Measurements from ENCODE around the gene L3MBTL4. TPM values are rescaled to one million over a fixed set of nuclear protein-coding genes. Genes with fewer than 3 reads are reported as not detected.

L3MBTL4 gene
- polyA plus RNA-seq, 1 of the 3 experiments (the other 2 are of a cell fraction), result 0.02 TPM

- Histone ChIP-seq H3K4me2 (no peak overlapping the region), H3K27ac (ENCODE audit: low read depth in 2 of 2, low read length in 1 of 2) (no peak overlapping the region), H4K20me1 (ENCODE audit: insufficient read depth) (no peaks in the 10 kb centered on the region), H3K9ac (no peak overlapping the region), H3K9me2 (no peaks in the 10 kb centered on the region), H3K27me3 (ENCODE audit: insufficient read depth) (no peaks in the 10 kb centered on the region), H3K4me1 (ENCODE audit: control insufficient read depth in 1 of 2, insufficient read depth in 2 of 2, low read depth in 1 of 2, low read length in 1 of 2) (peaks cover 0 to 4% of the 10 kb centered on the region in 2 experiments; a peak in 2 of 4 replicates), H3K4me3 (ENCODE audit: low read depth in 2 of 2, low read length in 1 of 2) (no peak overlapping the region), H3K9me3 (no peaks in the 10 kb centered on the region), H3K36me3 (replicated peaks in 1 of 2; ENCODE audit: control insufficient read depth in 1 of 2, insufficient read depth in 2 of 2, low read length in 1 of 2) (no peaks in the 10 kb centered on the region), H2AFZ (ENCODE audit: low read depth) (no peak overlapping the region), H3K79me2 (ENCODE audit: insufficient read depth) (no peaks in the 10 kb centered on the region), H3F3A (replicated peaks; ENCODE audit: insufficient read depth) (no peaks in the 10 kb centered on the region)
- ChIA-PET POLR2A (no interaction called here), CTCF (no interaction called here)
- WGBS (ENCODE audit: low lambda C conversion rate), result 32% methylated on average over 2 of the region's 2 CpGs
- no peak for DNase-seq
- TF ChIP-seq, protein P1, sequence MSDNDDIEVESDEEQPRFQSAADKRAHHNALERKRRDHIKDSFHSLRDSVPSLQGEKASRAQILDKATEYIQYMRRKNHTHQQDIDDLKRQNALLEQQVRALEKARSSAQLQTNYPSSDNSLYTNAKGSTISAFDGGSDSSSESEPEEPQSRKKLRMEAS (IDR thresholded peaks at IDR 0.05; ENCODE audit: low read depth), result no peak
- TF ChIP-seq, protein P2, sequence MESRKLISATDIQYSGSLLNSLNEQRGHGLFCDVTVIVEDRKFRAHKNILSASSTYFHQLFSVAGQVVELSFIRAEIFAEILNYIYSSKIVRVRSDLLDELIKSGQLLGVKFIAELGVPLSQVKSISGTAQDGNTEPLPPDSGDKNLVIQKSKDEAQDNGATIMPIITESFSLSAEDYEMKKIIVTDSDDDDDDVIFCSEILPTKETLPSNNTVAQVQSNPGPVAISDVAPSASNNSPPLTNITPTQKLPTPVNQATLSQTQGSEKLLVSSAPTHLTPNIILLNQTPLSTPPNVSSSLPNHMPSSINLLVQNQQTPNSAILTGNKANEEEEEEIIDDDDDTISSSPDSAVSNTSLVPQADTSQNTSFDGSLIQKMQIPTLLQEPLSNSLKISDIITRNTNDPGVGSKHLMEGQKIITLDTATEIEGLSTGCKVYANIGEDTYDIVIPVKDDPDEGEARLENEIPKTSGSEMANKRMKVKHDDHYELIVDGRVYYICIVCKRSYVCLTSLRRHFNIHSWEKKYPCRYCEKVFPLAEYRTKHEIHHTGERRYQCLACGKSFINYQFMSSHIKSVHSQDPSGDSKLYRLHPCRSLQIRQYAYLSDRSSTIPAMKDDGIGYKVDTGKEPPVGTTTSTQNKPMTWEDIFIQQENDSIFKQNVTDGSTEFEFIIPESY (IDR thresholded peaks at IDR 0.05; ENCODE audit: borderline replicate concordance, low read depth), result no peak
- TF ChIP-seq NRF1 (IDR thresholded peaks at IDR 0.05; ENCODE audit: low read depth, low read length) (no peak), POLR2AphosphoS5 (IDR thresholded peaks at IDR 0.05; ENCODE audit: low read depth, low read length) (no peak), TEAD4 (IDR thresholded peaks at IDR 0.05; ENCODE audit: borderline replicate concordance, insufficient read depth) (no peak), TAF1 (IDR thresholded peaks at IDR 0.05; ENCODE audit: borderline replicate concordance, low read depth, low read length) (no peak)
- TF ChIP-seq, protein P3, sequence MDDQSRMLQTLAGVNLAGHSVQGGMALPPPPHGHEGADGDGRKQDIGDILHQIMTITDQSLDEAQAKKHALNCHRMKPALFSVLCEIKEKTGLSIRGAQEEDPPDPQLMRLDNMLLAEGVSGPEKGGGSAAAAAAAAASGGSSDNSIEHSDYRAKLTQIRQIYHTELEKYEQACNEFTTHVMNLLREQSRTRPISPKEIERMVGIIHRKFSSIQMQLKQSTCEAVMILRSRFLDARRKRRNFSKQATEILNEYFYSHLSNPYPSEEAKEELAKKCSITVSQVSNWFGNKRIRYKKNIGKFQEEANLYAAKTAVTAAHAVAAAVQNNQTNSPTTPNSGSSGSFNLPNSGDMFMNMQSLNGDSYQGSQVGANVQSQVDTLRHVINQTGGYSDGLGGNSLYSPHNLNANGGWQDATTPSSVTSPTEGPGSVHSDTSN (IDR thresholded peaks at IDR 0.05), result no peak
These were observed 392.7 kb downstream of the L3MBTL4 start for GRCh38 chr18:6022074-6022444.

DNA sequence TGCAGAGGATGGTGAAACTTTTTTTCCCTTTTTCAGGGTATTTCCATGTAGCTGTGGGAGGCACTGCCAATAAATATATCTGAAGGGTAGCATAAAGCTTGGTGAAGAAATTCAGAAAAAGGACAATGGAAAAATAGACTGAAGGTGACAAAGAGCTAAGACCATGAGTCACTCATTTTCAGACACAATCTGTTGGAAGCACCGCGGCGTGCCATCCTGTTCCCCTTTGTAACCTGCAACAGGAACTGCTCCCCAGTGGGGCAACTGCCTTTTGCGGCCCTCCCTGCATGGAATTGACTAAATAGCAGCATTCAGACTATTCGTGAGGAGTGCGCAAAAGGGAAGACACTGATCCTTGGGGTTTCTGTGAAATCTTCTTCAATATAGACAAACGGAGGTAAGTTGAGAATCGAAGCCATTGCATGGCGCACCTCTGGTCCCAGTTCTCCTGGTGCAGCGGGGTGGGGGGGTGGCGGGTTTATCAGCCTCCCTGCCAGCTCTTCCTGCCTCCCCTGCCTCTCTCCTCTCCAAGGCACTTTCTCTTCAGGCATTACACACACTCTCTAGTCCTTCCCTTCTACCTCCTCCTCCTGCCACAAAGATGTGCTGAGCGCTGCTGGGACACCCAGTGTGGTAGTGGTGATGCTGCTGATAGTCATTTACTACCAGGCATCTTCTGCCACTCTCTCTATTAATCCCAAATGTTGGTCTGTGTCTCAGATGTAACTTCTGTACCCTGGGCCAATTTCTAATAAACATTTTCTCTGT is 393.2 kb downstream of the L3MBTL4 start:
- DNase-seq, result no peak
- Histone ChIP-seq H2AFZ (ENCODE audit: low read depth) (no peak overlapping the region), H3K27ac (ENCODE audit: low read depth in 2 of 2, low read length in 1 of 2) (no peak overlapping the region), H3K4me3 (ENCODE audit: low read depth in 2 of 2, low read length in 1 of 2) (no peak overlapping the region), H3K79me2 (ENCODE audit: insufficient read depth) (no peaks in the 10 kb centered on the region), H3K27me3 (ENCODE audit: insufficient read depth) (no peaks in the 10 kb centered on the region), H3K4me2 (no peak overlapping the region), H3K9ac (no peak overlapping the region), H3K9me3 (no peaks in the 10 kb centered on the region), H3K4me1 (ENCODE audit: control insufficient read depth in 1 of 2, insufficient read depth in 2 of 2, low read depth in 1 of 2, low read length in 1 of 2) (peaks cover 0 to 4% of the 10 kb centered on the region in 2 experiments; a peak in 2 of 4 replicates), H3K9me2 (no peaks in the 10 kb centered on the region), H4K20me1 (ENCODE audit: insufficient read depth) (no peaks in the 10 kb centered on the region), H3F3A (replicated peaks; ENCODE audit: insufficient read depth) (no peaks in the 10 kb centered on the region), H3K36me3 (replicated peaks in 1 of 2; ENCODE audit: control insufficient read depth in 1 of 2, insufficient read depth in 2 of 2, low read length in 1 of 2) (no peaks in the 10 kb centered on the region)
- 66% methylated on average over 12 of the region's 12 CpGs for WGBS (ENCODE audit: low lambda C conversion rate)
- CTCF ChIA-PET, result no interaction called here
- POLR2A ChIA-PET, result no interaction called here
- TF ChIP-seq RXRA (IDR thresholded peaks at IDR 0.05; ENCODE audit: borderline replicate concordance, low read depth) (no peak), RFX5 (IDR thresholded peaks at IDR 0.05; ENCODE audit: low read length) (no peak), NFIC (IDR thresholded peaks at IDR 0.05; ENCODE audit: borderline replicate concordance) (no peak), EZH2phosphoT487 (IDR thresholded peaks at IDR 0.05; ENCODE audit: borderline replicate concordance, low read depth) (no peak), NRF1 (IDR thresholded peaks at IDR 0.05; ENCODE audit: low read depth, low read length) (no peak), USF1 (IDR thresholded peaks at IDR 0.05; ENCODE audit: borderline replicate concordance, low read depth) (no peak), SIN3A (IDR thresholded peaks at IDR 0.05; ENCODE audit: borderline replicate concordance, low read depth, low read length) (no peak), MEF2A (IDR thresholded peaks at IDR 0.05; ENCODE audit: borderline replicate concordance, low read depth) (no peak), ELF1 (IDR thresholded peaks at IDR 0.05) (no peak), MXI1 (IDR thresholded peaks at IDR 0.05; ENCODE audit: low read depth, low read length) (no peak), FOXJ3 (CRISPR knock-in tag; IDR thresholded peaks at IDR 0.05) (no peak), JUND (IDR thresholded peaks at IDR 0.05) (no peak), POLR2AphosphoS5 (IDR thresholded peaks at IDR 0.05; ENCODE audit: low read depth, low read length) (no peak), RAD21 (IDR thresholded peaks at IDR 0.05; ENCODE audit: low read length) (no peak), SMC3 (IDR thresholded peaks at IDR 0.05; ENCODE audit: low read depth, low read length) (no peak)
- TF ChIP-seq, protein P4, sequence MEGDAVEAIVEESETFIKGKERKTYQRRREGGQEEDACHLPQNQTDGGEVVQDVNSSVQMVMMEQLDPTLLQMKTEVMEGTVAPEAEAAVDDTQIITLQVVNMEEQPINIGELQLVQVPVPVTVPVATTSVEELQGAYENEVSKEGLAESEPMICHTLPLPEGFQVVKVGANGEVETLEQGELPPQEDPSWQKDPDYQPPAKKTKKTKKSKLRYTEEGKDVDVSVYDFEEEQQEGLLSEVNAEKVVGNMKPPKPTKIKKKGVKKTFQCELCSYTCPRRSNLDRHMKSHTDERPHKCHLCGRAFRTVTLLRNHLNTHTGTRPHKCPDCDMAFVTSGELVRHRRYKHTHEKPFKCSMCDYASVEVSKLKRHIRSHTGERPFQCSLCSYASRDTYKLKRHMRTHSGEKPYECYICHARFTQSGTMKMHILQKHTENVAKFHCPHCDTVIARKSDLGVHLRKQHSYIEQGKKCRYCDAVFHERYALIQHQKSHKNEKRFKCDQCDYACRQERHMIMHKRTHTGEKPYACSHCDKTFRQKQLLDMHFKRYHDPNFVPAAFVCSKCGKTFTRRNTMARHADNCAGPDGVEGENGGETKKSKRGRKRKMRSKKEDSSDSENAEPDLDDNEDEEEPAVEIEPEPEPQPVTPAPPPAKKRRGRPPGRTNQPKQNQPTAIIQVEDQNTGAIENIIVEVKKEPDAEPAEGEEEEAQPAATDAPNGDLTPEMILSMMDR (IDR thresholded peaks at IDR 0.05), result no peak
- TF ChIP-seq, protein P3 (IDR thresholded peaks at IDR 0.05), result no peak

Data from SK-N-SH (cell line).